ENCODE results near the gene NACC2. TPM values are rescaled to one million over a fixed set of nuclear protein-coding genes. Genes with fewer than 3 reads are reported as not detected.

NACC2 gene
- total and polyA plus RNA-seq, 9 of the 15 experiments (the other 6 are each of a cell fraction or from before 2014, with no cell fraction given): 0.70 to 25.1 (median 5.6) TPM

GRCh38 chr9:136122425-136123383 lies 27.6 kb upstream of the NACC2 start (continued):
- no peak for TF ChIP-seq FOXK1 (CRISPR knock-in tag; IDR thresholded peaks at IDR 0.05; ENCODE audit: borderline replicate concordance)
- no peak for TF ChIP-seq CEBPB (tag; IDR thresholded peaks at IDR 0.05)
- no peak for TF ChIP-seq ZFP1 (CRISPR knock-in tag; IDR thresholded peaks at IDR 0.05)
- no peak for TF ChIP-seq HSF4 (CRISPR knock-in tag; IDR thresholded peaks at IDR 0.05; ENCODE audit: borderline replicate concordance)
- no peak for TF ChIP-seq KLF10 (CRISPR knock-in tag; IDR thresholded peaks at IDR 0.05)
- no peak; the same call in 1 of the 2 replicates for TF ChIP-seq ARID4B (CRISPR knock-in tag; IDR thresholded peaks at IDR 0.05)
- no peak for TF ChIP-seq E4F1 (CRISPR knock-in tag; IDR thresholded peaks at IDR 0.05; ENCODE audit: borderline replicate concordance)
- peak; percentile 25 for TF ChIP-seq TBP (optimal IDR thresholded peaks at IDR 0.05; ENCODE audit: low read depth, low read length)
- TF ChIP-seq CREB5 (CRISPR knock-in tag; IDR thresholded peaks at IDR 0.05): no peak
- no peak for TF ChIP-seq ZNF316 (IDR thresholded peaks at IDR 0.05)
- no peak for TF ChIP-seq SFPQ (IDR thresholded peaks at IDR 0.05; ENCODE audit: low read depth, low read length)
- TF ChIP-seq ZNF584 (CRISPR knock-in tag; IDR thresholded peaks at IDR 0.05; ENCODE audit: low read depth): no peak
- no peak for TF ChIP-seq ZNF707 (CRISPR knock-in tag; conservative IDR thresholded peaks at IDR 0.05)
- TF ChIP-seq ZNF41 (CRISPR knock-in tag; conservative IDR thresholded peaks at IDR 0.05): no peak
- no peak for TF ChIP-seq BRD4 (IDR thresholded peaks at IDR 0.05)

Measured in K562 (cell line).